Stimulated activated memory B cell treated with anti-CD40 and anti-IgM and Interleukin-4, amounts not matched to agents 10 μg/mL and 1 μg/mL and 100 μg/mL, for 72 hours (primary cell): ENCODE results near the gene OR6N1.

Experiments
- ATAC-seq: fragments of 150-1000 bp; cut with Tn5 transposase; 2 replicates; pipeline ENCODE4 v1.10.0; 2021
- H3K27ac Mint-ChIP-seq: one replicate; pipeline ENCODE4 v1.8.0; 2022; ENCODE audit warnings: mild to moderate bottlenecking, mixed read lengths
- H3K27me3 Mint-ChIP-seq: one replicate; pipeline ENCODE4 v1.8.0; 2022; ENCODE audit warnings: mixed read lengths
- H3K36me3 Mint-ChIP-seq: one replicate; pipeline ENCODE4 v1.8.0; 2022; ENCODE audit warnings: mixed read lengths
- H3K4me1 Mint-ChIP-seq: one replicate; pipeline ENCODE4 v1.8.0; 2022; ENCODE audit warnings: mixed read lengths
- H3K4me3 Mint-ChIP-seq: one replicate; pipeline ENCODE4 v1.8.0; 2022; ENCODE audit warnings: mild to moderate bottlenecking, moderate library complexity, mixed read lengths
- H3K9me3 Mint-ChIP-seq: one replicate; pipeline ENCODE4 v1.8.0; 2022; ENCODE audit warnings: mixed read lengths

Gene OR6N1

DNA sequence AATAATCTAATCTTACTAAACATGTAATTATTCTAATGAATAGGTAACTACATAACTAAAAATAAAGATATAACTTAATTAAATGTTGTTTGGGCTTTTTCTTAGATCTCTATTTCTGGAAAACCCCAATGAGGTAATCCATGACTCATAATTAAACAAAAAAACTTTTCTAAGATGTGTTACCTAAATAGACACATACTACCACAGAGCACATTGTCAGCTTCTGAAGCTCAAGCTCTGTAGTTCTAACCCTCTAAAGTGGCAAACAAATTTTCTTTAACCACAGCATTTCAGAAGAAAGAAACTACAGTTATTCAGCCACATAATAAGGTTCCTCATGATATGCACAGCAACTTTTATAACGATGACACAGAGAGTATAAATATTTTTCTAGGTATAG lies 55.7 kb downstream of the OR6N1 start:
- ATAC-seq, result peak; percentile 59
- Mint-ChIP-seq H3K36me3 (no peaks in the 10 kb centered on the region), H3K27me3 (peaks cover 39% of the 10 kb centered on the region), H3K9me3 (no peaks in the 10 kb centered on the region), H3K4me1 (no peaks in the 10 kb centered on the region), H3K4me3 (no peak overlapping the region), H3K27ac (no peak overlapping the region)

DNA sequence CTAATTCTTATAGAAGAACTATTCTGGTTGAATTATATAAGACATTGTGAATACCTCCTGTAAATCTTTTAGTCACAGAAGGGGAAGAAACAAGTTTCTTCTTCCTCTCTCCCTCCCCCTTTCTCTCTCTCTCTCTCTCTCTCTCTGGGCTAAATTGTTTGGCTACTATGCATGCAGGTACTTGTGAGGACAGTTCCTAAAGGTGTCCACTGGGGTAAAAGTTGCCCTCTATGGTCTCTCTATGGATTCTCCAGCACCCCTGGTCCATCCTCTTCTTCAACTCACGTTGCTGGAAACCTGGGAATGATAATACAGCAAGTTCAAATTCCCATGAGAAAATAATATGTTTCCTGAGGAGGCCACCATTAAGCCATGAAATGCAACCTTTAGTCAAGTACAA lies 57.2 kb downstream of the OR6N1 start:
- no peaks in the 10 kb centered on the region for H3K4me1 Mint-ChIP-seq
- no peaks in the 10 kb centered on the region for H3K9me3 Mint-ChIP-seq
- no peak for ATAC-seq
- no peak overlapping the region for H3K27ac Mint-ChIP-seq
- H3K4me3 Mint-ChIP-seq, result no peak overlapping the region
- peaks cover 34% of the 10 kb centered on the region for H3K27me3 Mint-ChIP-seq
- H3K36me3 Mint-ChIP-seq, result no peaks in the 10 kb centered on the region
